ENCODE data around the gene EVI5. TPM values are rescaled to one million over a fixed set of nuclear protein-coding genes. Genes with fewer than 3 reads are reported as not detected.
"Not testable (repeated sequence)": the region's sequence is repeated elsewhere in the genome, so short reads cannot be mapped to it uniquely, and the experiment has no call there.

The EVI5 gene
- total RNA-seq, 1 experiment from 2014 or later = 33.9 TPM

GRCh38 chr1:92657701-92658100, 127.2 kb downstream of the EVI5 start:
- Mint-ChIP-seq H3K27me3 (ENCODE audit: unreplicated experiment) (no peaks in the 10 kb centered on the region), H3K4me3 (ENCODE audit: low read depth, unreplicated experiment) (no peak overlapping the region), H3K27ac (ENCODE audit: unreplicated experiment) (no peak overlapping the region), H3K36me3 (ENCODE audit: insufficient read depth, unreplicated experiment) (no peaks in the 10 kb centered on the region), H3K9me3 (ENCODE audit: low read depth, unreplicated experiment) (peaks cover 15% of the 10 kb centered on the region), H3K4me1 (ENCODE audit: low read depth, unreplicated experiment) (peaks cover 9% of the 10 kb centered on the region)
- BruUV-seq (replicated peaks) = no TSS peak
- intact Hi-C loops (cut with micrococcal nuclease; ENCODE audit: unreplicated experiment) = no loop called here
- CTCF ChIA-PET = no interaction called here
- no peak for DNase-seq
- no peak for TF ChIP-seq CTCF (IDR thresholded peaks at IDR 0.05; ENCODE audit: unreplicated experiment)

GRCh38 chr1:92655197-92655801, 129.6 kb downstream of the EVI5 start:
- CTCF ChIA-PET = no interaction called here
- H3K4me1 Mint-ChIP-seq (ENCODE audit: low read depth, unreplicated experiment) = peaks cover 5% of the 10 kb centered on the region
- H3K36me3 Mint-ChIP-seq (ENCODE audit: insufficient read depth, unreplicated experiment) = no peaks in the 10 kb centered on the region
- no peak for DNase-seq
- no peak for TF ChIP-seq CTCF (IDR thresholded peaks at IDR 0.05; ENCODE audit: unreplicated experiment)
- peaks cover 14% of the 10 kb centered on the region for H3K9me3 Mint-ChIP-seq (ENCODE audit: low read depth, unreplicated experiment)
- intact Hi-C loops (cut with micrococcal nuclease; ENCODE audit: unreplicated experiment) = no loop called here
- H3K27me3 Mint-ChIP-seq (ENCODE audit: unreplicated experiment) = no peaks in the 10 kb centered on the region
- BruUV-seq (replicated peaks) = no TSS peak
- H3K4me3 Mint-ChIP-seq (ENCODE audit: low read depth, unreplicated experiment) = no peak overlapping the region
- peak overlapping the region; percentile 11 for H3K27ac Mint-ChIP-seq (ENCODE audit: unreplicated experiment)

GRCh38 chr1:92653605-92654381, 131.1 kb downstream of the EVI5 start:
- BruUV-seq (replicated peaks) = no TSS peak
- CTCF ChIA-PET = no interaction called here
- Mint-ChIP-seq H3K27ac (ENCODE audit: unreplicated experiment) (no peak overlapping the region), H3K27me3 (ENCODE audit: unreplicated experiment) (no peaks in the 10 kb centered on the region), H3K4me3 (ENCODE audit: low read depth, unreplicated experiment) (no peak overlapping the region), H3K9me3 (ENCODE audit: low read depth, unreplicated experiment) (peaks cover 11% of the 10 kb centered on the region), H3K4me1 (ENCODE audit: low read depth, unreplicated experiment) (no peaks in the 10 kb centered on the region), H3K36me3 (ENCODE audit: insufficient read depth, unreplicated experiment) (no peaks in the 10 kb centered on the region)
- DNase-seq = no peak
- intact Hi-C loops (cut with micrococcal nuclease; ENCODE audit: unreplicated experiment) = no loop called here
- no peak for TF ChIP-seq CTCF (IDR thresholded peaks at IDR 0.05; ENCODE audit: unreplicated experiment)

GRCh38 chr1:92640686-92641085, 144.2 kb downstream of the EVI5 start:
- BruUV-seq (replicated peaks); H3K9me3 Mint-ChIP-seq (ENCODE audit: low read depth, unreplicated experiment); H3K36me3 Mint-ChIP-seq (ENCODE audit: insufficient read depth, unreplicated experiment); H3K4me1 Mint-ChIP-seq (ENCODE audit: low read depth, unreplicated experiment); H3K27me3 Mint-ChIP-seq (ENCODE audit: unreplicated experiment); DNase-seq; H3K4me3 Mint-ChIP-seq (ENCODE audit: low read depth, unreplicated experiment); CTCF ChIA-PET; intact Hi-C loops (cut with micrococcal nuclease; ENCODE audit: unreplicated experiment); H3K27ac Mint-ChIP-seq (ENCODE audit: unreplicated experiment): not testable (repeated sequence)

GRCh38 chr1:92638498-92638897, 146.4 kb downstream of the EVI5 start:
- no peaks in the 10 kb centered on the region for H3K27me3 Mint-ChIP-seq (ENCODE audit: unreplicated experiment)
- peaks cover 8% of the 10 kb centered on the region for H3K4me1 Mint-ChIP-seq (ENCODE audit: low read depth, unreplicated experiment)
- no TSS peak for BruUV-seq (replicated peaks)
- H3K4me3 Mint-ChIP-seq (ENCODE audit: low read depth, unreplicated experiment) = no peak overlapping the region
- intact Hi-C loops (cut with micrococcal nuclease; ENCODE audit: unreplicated experiment) = no loop called here
- TF ChIP-seq CTCF (IDR thresholded peaks at IDR 0.05; ENCODE audit: unreplicated experiment) = no peak
- DNase-seq = no peak
- CTCF ChIA-PET = interaction anchor here (0.7 kb wide), 1 partner anchor 155 kb away, joined by 3 read pairs; no protein-coding TSS in a partner anchor
- H3K27ac Mint-ChIP-seq (ENCODE audit: unreplicated experiment) = no peak overlapping the region
- no peaks in the 10 kb centered on the region for H3K36me3 Mint-ChIP-seq (ENCODE audit: insufficient read depth, unreplicated experiment)
- H3K9me3 Mint-ChIP-seq (ENCODE audit: low read depth, unreplicated experiment) = peaks cover 3% of the 10 kb centered on the region

- CTCF ChIA-PET; BruUV-seq (replicated peaks); intact Hi-C loops (cut with micrococcal nuclease; ENCODE audit: unreplicated experiment); H3K27me3 Mint-ChIP-seq (ENCODE audit: unreplicated experiment); DNase-seq; H3K27ac Mint-ChIP-seq (ENCODE audit: unreplicated experiment); H3K36me3 Mint-ChIP-seq (ENCODE audit: insufficient read depth, unreplicated experiment); H3K4me3 Mint-ChIP-seq (ENCODE audit: low read depth, unreplicated experiment); H3K4me1 Mint-ChIP-seq (ENCODE audit: low read depth, unreplicated experiment): not testable (repeated sequence)
- H3K9me3 Mint-ChIP-seq (ENCODE audit: low read depth, unreplicated experiment) = peaks cover 10% of the 10 kb centered on the region
These were observed 149.7 kb downstream of the EVI5 start for GRCh38 chr1:92635203-92635602.

Data from Calu3 (cell line).